ENCODE measurements around the gene NEK5. TPM values are rescaled to one million over a fixed set of nuclear protein-coding genes. Genes with fewer than 3 reads are reported as not detected.

The NEK5 gene
- total and polyA plus RNA-seq, 2 of the 8 experiments (the other 6 are each of a cell fraction or from before 2014, with no cell fraction given) = 0.12 to 0.35 TPM

GRCh38 chr13:52047463-52047862 is 81.4 kb downstream of the NEK5 start:
- ChIA-PET POLR2A (ENCODE audit: partially characterized antibody) (no interaction called here), CTCF (ENCODE audit: partially characterized antibody) (no interaction called here)
- Histone ChIP-seq H3K4ac (replicated peaks; ENCODE audit: insufficient read length, low read depth, low read length) (no peak overlapping the region), H3K79me2 (ENCODE audit: control insufficient read depth in 1 of 2, insufficient read depth in 2 of 2, low read length in 2 of 2) (no peaks in the 10 kb centered on the region), H3K4me1 (replicated peaks in 1 of 4; ENCODE audit: control insufficient read depth in 3 of 4, insufficient read depth in 4 of 4, low read length in 3 of 4) (no peaks in the 10 kb centered on the region; a peak in 1 of 7 replicates), H2AFZ (ENCODE audit: low read length) (no peak overlapping the region), H4K20me1 (replicated peaks in 1 of 2; ENCODE audit: control insufficient read depth in 1 of 2, insufficient read depth in 2 of 2, low read length in 2 of 2) (no peaks in the 10 kb centered on the region), H3K4me2 (ENCODE audit: insufficient read depth in 1 of 2, low read depth in 2 of 2, low read length in 2 of 2) (no peak overlapping the region), H3K4me3 (ENCODE audit: extremely low read depth in 1 of 4, insufficient read depth in 2 of 4, low read depth in 3 of 4, low read length in 4 of 4) (no peak overlapping the region), H4K91ac (replicated peaks; ENCODE audit: insufficient read length, low read length) (no peak overlapping the region), H3K27ac (ENCODE audit: low read depth, low read length) (no peak overlapping the region), H3K56ac (replicated peaks; ENCODE audit: insufficient read length, low read depth, low read length) (no peak overlapping the region), H3K9me3 (ENCODE audit: insufficient read depth in 2 of 2, low read depth in 1 of 2, low read length in 1 of 2) (no peaks in the 10 kb centered on the region), H3K23me2 (ENCODE audit: low read depth, low read length) (no peaks in the 10 kb centered on the region), H3K79me1 (ENCODE audit: low read depth, low read length) (no peaks in the 10 kb centered on the region), H3K36me3 (ENCODE audit: control insufficient read depth in 2 of 4, insufficient read depth in 4 of 4, low read length in 3 of 4) (no peaks in the 10 kb centered on the region), H3K9ac (replicated peaks in 1 of 4; ENCODE audit: extremely low read depth in 1 of 4, low read depth in 3 of 4, low read length in 3 of 4) (no peak overlapping the region), H2BK15ac (ENCODE audit: low read length) (no peak overlapping the region), H3K27me3 (replicated peaks in 1 of 4; ENCODE audit: control insufficient read depth in 3 of 4, extremely low read depth in 1 of 4, insufficient read depth in 3 of 4, low read length in 3 of 4) (no peaks in the 10 kb centered on the region), H2BK5ac (ENCODE audit: low read depth, low read length) (no peak overlapping the region), H2AK5ac (ENCODE audit: low read depth, low read length) (no peak overlapping the region), H4K5ac (ENCODE audit: insufficient read length, low read depth, low read length) (no peak overlapping the region), H2BK120ac (replicated peaks; ENCODE audit: low read depth, low read length) (no peak overlapping the region), H3K23ac (ENCODE audit: insufficient read length) (no peak overlapping the region), H4K8ac (ENCODE audit: extremely low read depth, insufficient read depth, low read length) (no peak overlapping the region), H2BK12ac (ENCODE audit: low read depth, low read length) (no peak overlapping the region), H3K14ac (ENCODE audit: insufficient read length) (no peak overlapping the region), H2BK20ac (ENCODE audit: low read length) (no peak overlapping the region), H3K18ac (ENCODE audit: extremely low read depth, low read length) (no peak overlapping the region)
- FAIRE-seq (no peak), DNase-seq (ENCODE audit: low read depth in 1 of 2, low spot score in 2 of 2) (no peak)
- 83% methylated on average over 3 of the region's 3 CpGs; no CpG with 5 or more reads in 1 of the 2 experiments for WGBS, 2 experiments (ENCODE audit: extremely low coverage in 1 of 2, insufficient coverage in 1 of 2, insufficient read length in 1 of 2, insufficient replicate concordance in 2 of 2, low coverage in 1 of 2, low lambda C conversion rate in 2 of 2, missing lambda C conversion rate in 1 of 2)
- TF ChIP-seq EP300 (IDR thresholded peaks at IDR 0.05; ENCODE audit: borderline replicate concordance in 1 of 2, low read depth in 2 of 2, low read length in 2 of 2) = no peak
- no peak for TF ChIP-seq ATF2 (IDR thresholded peaks at IDR 0.05; ENCODE audit: low read length)
- TF ChIP-seq YY1 (IDR thresholded peaks at IDR 0.05; ENCODE audit: low read depth, low read length) = no peak
- no peak for TF ChIP-seq SP1 (IDR thresholded peaks at IDR 0.05; ENCODE audit: low read depth, low read length)
- no peak for TF ChIP-seq GTF2F1 (IDR thresholded peaks at IDR 0.05; ENCODE audit: borderline replicate concordance, low read depth, low read length)
- TF ChIP-seq, protein P1, sequence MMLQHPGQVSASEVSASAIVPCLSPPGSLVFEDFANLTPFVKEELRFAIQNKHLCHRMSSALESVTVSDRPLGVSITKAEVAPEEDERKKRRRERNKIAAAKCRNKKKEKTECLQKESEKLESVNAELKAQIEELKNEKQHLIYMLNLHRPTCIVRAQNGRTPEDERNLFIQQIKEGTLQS (IDR thresholded peaks at IDR 0.05; ENCODE audit: insufficient read depth, low read depth, low read length) = no peak
- no peak for TF ChIP-seq CEBPB (IDR thresholded peaks at IDR 0.05; ENCODE audit: low read depth, low read length)
- no peak for TF ChIP-seq HDAC2 (IDR thresholded peaks at IDR 0.05; ENCODE audit: borderline replicate concordance in 1 of 2, low read depth in 2 of 2, low read length in 2 of 2)
- TF ChIP-seq EZH2 (IDR thresholded peaks at IDR 0.05; ENCODE audit: low read depth, low read length, severe bottlenecking) = no peak

Measured in H1 (cell line).